ENCODE measurements around the gene CTNNA3.

GRCh38 chr10:67385089-67385488 lies 310.9 kb downstream of the CTNNA3 start:
- TF ChIP-seq, protein P1, sequence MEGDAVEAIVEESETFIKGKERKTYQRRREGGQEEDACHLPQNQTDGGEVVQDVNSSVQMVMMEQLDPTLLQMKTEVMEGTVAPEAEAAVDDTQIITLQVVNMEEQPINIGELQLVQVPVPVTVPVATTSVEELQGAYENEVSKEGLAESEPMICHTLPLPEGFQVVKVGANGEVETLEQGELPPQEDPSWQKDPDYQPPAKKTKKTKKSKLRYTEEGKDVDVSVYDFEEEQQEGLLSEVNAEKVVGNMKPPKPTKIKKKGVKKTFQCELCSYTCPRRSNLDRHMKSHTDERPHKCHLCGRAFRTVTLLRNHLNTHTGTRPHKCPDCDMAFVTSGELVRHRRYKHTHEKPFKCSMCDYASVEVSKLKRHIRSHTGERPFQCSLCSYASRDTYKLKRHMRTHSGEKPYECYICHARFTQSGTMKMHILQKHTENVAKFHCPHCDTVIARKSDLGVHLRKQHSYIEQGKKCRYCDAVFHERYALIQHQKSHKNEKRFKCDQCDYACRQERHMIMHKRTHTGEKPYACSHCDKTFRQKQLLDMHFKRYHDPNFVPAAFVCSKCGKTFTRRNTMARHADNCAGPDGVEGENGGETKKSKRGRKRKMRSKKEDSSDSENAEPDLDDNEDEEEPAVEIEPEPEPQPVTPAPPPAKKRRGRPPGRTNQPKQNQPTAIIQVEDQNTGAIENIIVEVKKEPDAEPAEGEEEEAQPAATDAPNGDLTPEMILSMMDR (IDR thresholded peaks at IDR 0.05; ENCODE audit: insufficient read depth, low read length, poor library complexity, severe bottlenecking): no peak
- TF ChIP-seq EZH2phosphoT487 (conservative IDR thresholded peaks at IDR 0.05; ENCODE audit: low read length): no peak
